Tibial nerve (tissue), 4 donors: ENCODE measurements around the gene NDUFV3. TPM values are rescaled to one million over a fixed set of nuclear protein-coding genes. Genes with fewer than 3 reads are reported as not detected.
"Not testable (repeated sequence)": the region's sequence is repeated elsewhere in the genome, so short reads cannot be mapped to it uniquely, and the experiment has no call there.

Experiments used
- DNase-seq, 2 donors: peaks; one replicate each; pipeline ENCODE4 v3.0.0-alpha.2; 2019; ENCODE audit warnings: low spot score in 2 of 2
- H3K27ac ChIP-seq, 4 donors: fragments of 200-600 bp; sonication (generic) in 3 of 4; one replicate each; pipeline ENCODE4 v1.5.1; 2017 to 2019; ENCODE audit warnings: mild to moderate bottlenecking in 1 of 4
- H3K27me3 ChIP-seq, 2 donors: fragments of 200-600 bp; sonication (generic) in 1 of 2; one replicate each; pipeline versions ENCODE4 v1.5.1 to v1.6.0; 2017 to 2019
- H3K36me3 ChIP-seq, 3 donors: fragments of 200-600 bp; sonication (generic); one replicate each; pipeline ENCODE4 v1.5.1; 2018 to 2019
- H3K4me1 ChIP-seq, 4 donors: fragments of 200-600 bp; sonication (generic) in 3 of 4; one replicate each; pipeline ENCODE4 v1.5.1; 2017 to 2019
- H3K4me3 ChIP-seq, 4 donors: fragments of 200-600 bp; sonication (generic) in 3 of 4; one replicate each; pipeline ENCODE4 v1.5.1; 2017 to 2019; ENCODE audit warnings: mild to moderate bottlenecking in 1 of 4, moderate library complexity in 1 of 4
- H3K9me3 ChIP-seq, 4 donors: fragments of 200-600 bp; sonication (generic) in 3 of 4; one replicate each; pipeline ENCODE4 v1.5.1; 2017 to 2019
- EP300 ChIP-seq, 2 donors: sonication (generic); formaldehyde crosslinking; IDR thresholded peaks; one replicate each; pipeline ENCODE4 v1.6.1; 2017; ENCODE audit warnings: antibody characterized with exemption in 2 of 2, mild to moderate bottlenecking in 1 of 2
- POLR2A ChIP-seq, 2 donors: fragments of 450-650 bp; IDR thresholded peaks; one replicate each; pipeline ENCODE4 v1.6.1; 2017; ENCODE audit warnings: antibody characterized with exemption in 2 of 2, mild to moderate bottlenecking in 2 of 2, moderate library complexity in 2 of 2
- WGBS, 2 donors: methylation state at CpG; one replicate each; pipeline ENCODE4 v1.1.5; 2018; 5-methylcytosine and 5-hydroxymethylcytosine counted together
- total RNA-seq, 4 donors: library from RNA; depleted of rRNA; stranded (reverse); fragments of >200 nt; gene quantifications; one replicate each; pipeline ENCODE4 v1.1.0, GENCODE V29; 2016
- TF ChIP-seq, protein P1 (sequence below), 5 experiments: fragments of 200-600 bp in 3 of 5; fragments of 450-650 bp in 2 of 5; sonication (generic) in 3 of 5; IDR thresholded peaks; one replicate each; pipeline ENCODE4 v1.5.1; 2016 to 2019; ENCODE audit warnings: antibody characterized with exemption in 5 of 5, mild to moderate bottlenecking in 3 of 5, moderate library complexity in 2 of 5

Gene NDUFV3
- total RNA-seq, 4 donors from 2014 or later = 52.1 to 75.2 (median 61.4) TPM

- DNase-seq = no peak
- TF ChIP-seq EP300 (IDR thresholded peaks at IDR 0.05) (no peak), POLR2A (IDR thresholded peaks at IDR 0.05) (no peak)
- TF ChIP-seq, protein P1, sequence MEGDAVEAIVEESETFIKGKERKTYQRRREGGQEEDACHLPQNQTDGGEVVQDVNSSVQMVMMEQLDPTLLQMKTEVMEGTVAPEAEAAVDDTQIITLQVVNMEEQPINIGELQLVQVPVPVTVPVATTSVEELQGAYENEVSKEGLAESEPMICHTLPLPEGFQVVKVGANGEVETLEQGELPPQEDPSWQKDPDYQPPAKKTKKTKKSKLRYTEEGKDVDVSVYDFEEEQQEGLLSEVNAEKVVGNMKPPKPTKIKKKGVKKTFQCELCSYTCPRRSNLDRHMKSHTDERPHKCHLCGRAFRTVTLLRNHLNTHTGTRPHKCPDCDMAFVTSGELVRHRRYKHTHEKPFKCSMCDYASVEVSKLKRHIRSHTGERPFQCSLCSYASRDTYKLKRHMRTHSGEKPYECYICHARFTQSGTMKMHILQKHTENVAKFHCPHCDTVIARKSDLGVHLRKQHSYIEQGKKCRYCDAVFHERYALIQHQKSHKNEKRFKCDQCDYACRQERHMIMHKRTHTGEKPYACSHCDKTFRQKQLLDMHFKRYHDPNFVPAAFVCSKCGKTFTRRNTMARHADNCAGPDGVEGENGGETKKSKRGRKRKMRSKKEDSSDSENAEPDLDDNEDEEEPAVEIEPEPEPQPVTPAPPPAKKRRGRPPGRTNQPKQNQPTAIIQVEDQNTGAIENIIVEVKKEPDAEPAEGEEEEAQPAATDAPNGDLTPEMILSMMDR (IDR thresholded peaks at IDR 0.05) = no peak
- Histone ChIP-seq H3K27ac (peak overlapping the region; percentile 79 to 99 (median 94)), H3K9me3 (no peaks in the 10 kb centered on the region), H3K36me3 (peaks cover 0 to 13% (median 0%) of the 10 kb centered on the region in 3 donors), H3K4me3 (peak overlapping the region; percentile 66 to 97 (median 84)), H3K27me3 (no peaks in the 10 kb centered on the region), H3K4me1 (peaks cover 0 to 27% (median 5%) of the 10 kb centered on the region in 4 donors)
- 19 to 24% methylated on average over 17 to 18 of the region's 18 CpGs for WGBS, 2 donors
Measured at GRCh38 chr21:42892582-42892930, 553 bp upstream of the NDUFV3 start.

DNA sequence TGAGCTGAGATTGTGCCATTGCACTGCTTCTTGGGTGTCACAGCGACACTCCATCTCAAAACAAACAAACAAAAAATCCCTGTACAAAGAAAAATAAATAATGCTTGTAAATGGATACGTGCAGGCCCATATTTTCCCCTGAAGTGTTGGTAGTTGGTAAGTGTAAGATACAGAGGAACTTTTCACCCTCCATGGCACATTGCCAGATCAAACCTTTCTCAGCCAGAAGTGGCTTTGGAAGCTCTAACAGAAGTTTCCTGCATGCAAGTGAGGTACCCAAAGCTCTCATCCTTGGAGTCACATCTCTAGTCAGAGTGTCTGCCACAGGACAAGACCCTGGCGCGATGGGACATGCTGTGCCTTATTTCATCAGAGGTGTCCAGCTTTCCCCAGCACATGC lies 7.3 kb downstream of the NDUFV3 start:
- TF ChIP-seq, protein P1 (IDR thresholded peaks at IDR 0.05) = no peak
- TF ChIP-seq EP300 (IDR thresholded peaks at IDR 0.05) = no peak
- TF ChIP-seq POLR2A (IDR thresholded peaks at IDR 0.05) = no peak
- Histone ChIP-seq H3K27ac (no peak overlapping the region), H3K36me3 (peaks cover 0 to 92% (median 24%) of the 10 kb centered on the region in 3 donors), H3K4me3 (no peak overlapping the region), H3K9me3 (no peaks in the 10 kb centered on the region), H3K27me3 (no peaks in the 10 kb centered on the region), H3K4me1 (peaks cover 0 to 26% (median 0%) of the 10 kb centered on the region in 4 donors)
- WGBS, 2 donors = 73 to 82% methylated on average over 4 of the region's 4 CpGs
- DNase-seq = no peak

DNA sequence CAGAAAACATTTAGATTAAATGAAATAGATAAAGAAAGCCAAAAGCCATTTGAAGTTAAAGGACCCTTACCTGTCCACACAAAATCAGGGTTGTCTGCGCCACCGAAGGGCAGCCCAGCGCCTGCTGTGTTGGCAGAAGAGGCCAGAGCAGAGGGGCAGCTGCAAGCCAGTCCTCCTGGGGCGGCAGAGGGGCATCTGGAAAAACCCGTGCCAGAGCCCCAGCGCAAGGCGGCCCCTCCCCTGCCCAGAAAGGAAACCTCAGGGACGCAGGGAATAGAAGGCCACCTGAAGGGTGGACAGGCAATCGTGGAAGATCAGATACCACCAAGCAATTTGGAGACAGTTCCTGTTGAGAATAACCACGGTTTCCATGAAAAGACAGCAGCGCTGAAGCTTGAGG lies 10.7 kb downstream of the NDUFV3 start:
- WGBS, 2 donors = 96 to 97% methylated on average over 11 of the region's 11 CpGs

GRCh38 chr21:42905195-42905594 lies 12.1 kb downstream of the NDUFV3 start:
- no peak for DNase-seq
- Histone ChIP-seq H3K27me3 (no peaks in the 10 kb centered on the region), H3K4me3 (no peak overlapping the region), H3K27ac (no peak overlapping the region), H3K9me3 (no peaks in the 10 kb centered on the region), H3K4me1 (peaks cover 0 to 5% (median 0%) of the 10 kb centered on the region in 4 donors), H3K36me3 (peaks cover 0 to 100% (median 33%) of the 10 kb centered on the region in 3 donors)
- WGBS, 2 donors = 89 to 95% methylated on average over 8 of the region's 8 CpGs
- TF ChIP-seq POLR2A (IDR thresholded peaks at IDR 0.05) (no peak), EP300 (IDR thresholded peaks at IDR 0.05) (no peak)
- TF ChIP-seq, protein P1 (IDR thresholded peaks at IDR 0.05) = no peak

More for the DNA sequence above, 10.7 kb downstream of the NDUFV3 start:
- Histone ChIP-seq H3K9me3 (no peaks in the 10 kb centered on the region), H3K27ac (no peak overlapping the region), H3K27me3 (no peaks in the 10 kb centered on the region), H3K4me1 (peaks cover 0 to 5% (median 0%) of the 10 kb centered on the region in 4 donors), H3K4me3 (no peak overlapping the region), H3K36me3 (peaks cover 0 to 100% (median 22%) of the 10 kb centered on the region in 3 donors)
- DNase-seq = no peak
- TF ChIP-seq EP300 (IDR thresholded peaks at IDR 0.05) (no peak), POLR2A (IDR thresholded peaks at IDR 0.05) (no peak)
- TF ChIP-seq, protein P1 (IDR thresholded peaks at IDR 0.05) = no peak

- H3K9me3 ChIP-seq = no peaks in the 10 kb centered on the region
- H3K27me3 ChIP-seq = no peaks in the 10 kb centered on the region
- peaks cover 0 to 100% (median 35%) of the 10 kb centered on the region in 3 donors for H3K36me3 ChIP-seq
- 97 to 98% methylated on average over 16 of the region's 16 CpGs for WGBS, 2 donors
- TF ChIP-seq, protein P1 (IDR thresholded peaks at IDR 0.05) = no peak
- no peak for TF ChIP-seq EP300 (IDR thresholded peaks at IDR 0.05)
- TF ChIP-seq POLR2A (IDR thresholded peaks at IDR 0.05) = no peak
- H3K27ac ChIP-seq = no peak overlapping the region
- no peak for DNase-seq
- H3K4me1 ChIP-seq = no peaks in the 10 kb centered on the region
- no peak overlapping the region for H3K4me3 ChIP-seq
Measured at GRCh38 chr21:42906233-42906632, 13.1 kb downstream of the NDUFV3 start.

DNA sequence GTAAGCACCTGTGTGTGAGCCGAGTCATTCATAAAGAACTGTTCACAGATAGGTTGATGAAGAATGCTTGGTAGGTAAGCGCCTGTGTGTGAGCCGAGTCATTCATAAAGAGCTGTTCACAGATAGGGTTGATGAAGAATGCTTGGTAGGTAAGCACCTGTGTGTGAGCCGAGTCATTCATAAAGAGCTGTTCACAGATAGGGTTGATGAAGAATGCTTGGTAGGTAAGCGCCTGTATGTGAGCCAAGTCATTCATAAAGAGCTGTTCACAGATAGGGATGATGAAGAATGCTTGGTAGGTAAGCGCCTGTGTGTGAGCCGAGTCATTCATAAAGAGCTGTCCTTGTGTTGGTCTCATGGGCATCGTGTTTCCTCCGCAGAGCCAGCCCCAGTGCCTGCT lies 15.4 kb downstream of the NDUFV3 start:
- not testable (repeated sequence) for H3K4me1 ChIP-seq, H3K27me3 ChIP-seq
- peaks cover 0 to 100% (median 34%) of the 10 kb centered on the region in 3 donors for H3K36me3 ChIP-seq

DNA sequence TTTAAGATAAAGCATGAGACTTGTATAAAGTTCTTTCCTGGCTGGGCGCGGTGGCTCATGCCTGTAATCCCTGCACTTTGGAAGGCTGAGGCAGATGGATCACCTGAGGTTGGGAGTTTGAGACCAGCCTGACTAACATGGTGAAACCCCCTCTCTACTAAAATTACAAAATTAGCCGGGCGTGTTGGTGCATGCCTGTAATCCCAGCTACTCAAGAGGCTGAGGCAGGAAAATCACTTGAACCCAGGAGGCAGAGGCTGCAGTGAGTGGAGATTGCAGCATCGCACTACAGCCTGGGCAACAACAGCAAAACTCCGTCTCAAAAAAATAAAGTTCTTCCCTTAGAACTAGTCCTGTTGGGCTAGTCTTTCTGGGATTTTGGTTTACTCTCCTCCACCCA lies 18.8 kb downstream of the NDUFV3 start:
- H3K4me1 ChIP-seq, H3K4me3 ChIP-seq, DNase-seq, H3K27me3 ChIP-seq, H3K9me3 ChIP-seq, H3K27ac ChIP-seq: not testable (repeated sequence)
- H3K36me3 ChIP-seq = peaks cover 0 to 75% (median 14%) of the 10 kb centered on the region in 3 donors
- 95 to 98% methylated on average over 6 of the region's 6 CpGs for WGBS, 2 donors

More for the DNA sequence above, 15.4 kb downstream of the NDUFV3 start:
- H3K4me3 ChIP-seq, H3K27ac ChIP-seq, H3K9me3 ChIP-seq, DNase-seq: not testable (repeated sequence)
- 90% methylated on average over 9 of the region's 9 CpGs for WGBS, 2 donors
